ENCODE results near the gene RBM11. TPM values are rescaled to one million over a fixed set of nuclear protein-coding genes. Genes with fewer than 3 reads are reported as not detected.

The RBM11 gene
- total and polyA plus RNA-seq, 2 experiments from 2014 or later: 1.1 to 6.1 TPM

DNA sequence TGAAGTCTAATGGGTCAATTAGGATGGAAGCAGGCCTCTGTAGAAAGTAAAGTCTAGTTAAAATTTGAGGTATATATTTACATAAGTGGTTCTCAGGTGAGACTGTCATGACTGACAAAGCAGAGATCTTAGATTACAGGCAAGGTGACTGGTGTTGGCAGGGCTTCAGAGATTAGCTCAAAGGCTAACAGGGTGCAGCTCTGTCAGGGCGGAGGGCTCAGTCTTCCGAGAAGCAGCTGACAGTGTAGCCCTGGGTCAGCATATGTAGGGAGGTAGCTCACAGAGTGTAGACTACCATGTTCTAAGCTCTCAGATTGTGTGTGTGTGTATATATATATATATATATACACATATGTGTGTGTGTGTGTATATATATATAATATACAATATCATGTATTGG lies 54.7 kb downstream of the RBM11 start:
- Histone ChIP-seq H3K9me3 (ENCODE audit: low read depth) (no peaks in the 10 kb centered on the region), H3K4me3 (no peak overlapping the region), H4K20me1 (ENCODE audit: insufficient read depth, poor library complexity, severe bottlenecking) (no peaks in the 10 kb centered on the region), H3K79me2 (no peaks in the 10 kb centered on the region), H3K9me2 (replicated peaks; ENCODE audit: insufficient read depth) (no peaks in the 10 kb centered on the region), H3K27ac (peak overlapping the region; percentile 46), H3K36me3 (replicated peaks; ENCODE audit: insufficient read depth, low read depth) (no peaks in the 10 kb centered on the region), H3K4me1 (ENCODE audit: insufficient read depth) (no peaks in the 10 kb centered on the region), H3K27me3 (peaks cover 15% of the 10 kb centered on the region), H3K4me2 (no peak overlapping the region), H2AFZ (no peak overlapping the region)
- 83% methylated on average over 2 of the region's 2 CpGs for whole genome bisulfite sequencing (ENCODE audit: low lambda C conversion rate, missing lambda C conversion rate)
- peak; percentile 13 for DNase-seq (ENCODE audit: low spot score)
- no peak for TF ChIP-seq CTCF (IDR thresholded peaks at IDR 0.05; ENCODE audit: poor library complexity)
- no peak for TF ChIP-seq EZH2phosphoT487 (IDR thresholded peaks at IDR 0.05; ENCODE audit: low read depth, severe bottlenecking, unreplicated experiment)
- TF ChIP-seq EZH2 (IDR thresholded peaks at IDR 0.05; ENCODE audit: borderline replicate concordance): no peak

DNA sequence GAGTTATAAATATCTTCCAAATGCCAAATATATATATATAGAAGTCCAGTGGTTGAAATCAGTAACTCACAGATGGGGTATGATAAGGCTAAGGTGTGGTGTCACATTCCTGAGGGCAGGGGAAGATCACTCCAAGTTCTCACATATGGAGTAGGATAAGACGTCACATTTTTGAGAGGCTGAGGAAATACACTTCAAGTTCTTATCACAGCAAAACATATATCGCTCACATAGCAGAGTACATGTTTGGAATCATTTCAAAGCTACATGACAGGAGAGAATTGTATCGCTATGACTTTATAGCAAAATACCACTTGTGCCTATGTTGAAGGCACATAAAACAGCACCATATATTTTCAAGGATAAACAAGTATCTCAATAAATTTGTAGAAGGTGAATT lies 55.1 kb downstream of the RBM11 start:
- WGBS (ENCODE audit: low lambda C conversion rate, missing lambda C conversion rate): 77% methylated on average over 3 of the region's 3 CpGs

GRCh38 chr21:14271641-14272040 lies 55.7 kb downstream of the RBM11 start:
- Histone ChIP-seq H3K36me3 (replicated peaks; ENCODE audit: insufficient read depth, low read depth) (no peaks in the 10 kb centered on the region), H4K20me1 (ENCODE audit: insufficient read depth, poor library complexity, severe bottlenecking) (no peaks in the 10 kb centered on the region), H2AFZ (no peak overlapping the region), H3K9me2 (replicated peaks; ENCODE audit: insufficient read depth) (no peaks in the 10 kb centered on the region), H3K4me2 (no peak overlapping the region), H3K9me3 (ENCODE audit: low read depth) (no peaks in the 10 kb centered on the region), H3K27me3 (peaks cover 15% of the 10 kb centered on the region), H3K27ac (no peak overlapping the region), H3K79me2 (no peaks in the 10 kb centered on the region), H3K4me1 (ENCODE audit: insufficient read depth) (no peaks in the 10 kb centered on the region), H3K4me3 (no peak overlapping the region)
- no peak for DNase-seq (ENCODE audit: low spot score)
- TF ChIP-seq EZH2 (IDR thresholded peaks at IDR 0.05; ENCODE audit: borderline replicate concordance): no peak
- no peak for TF ChIP-seq EZH2phosphoT487 (IDR thresholded peaks at IDR 0.05; ENCODE audit: low read depth, severe bottlenecking, unreplicated experiment)
- no peak for TF ChIP-seq CTCF (IDR thresholded peaks at IDR 0.05; ENCODE audit: poor library complexity)
- WGBS (ENCODE audit: low lambda C conversion rate, missing lambda C conversion rate): 74% methylated on average over 6 of the region's 6 CpGs

More for the DNA sequence above, 55.1 kb downstream of the RBM11 start:
- Histone ChIP-seq H3K79me2 (no peaks in the 10 kb centered on the region), H3K4me1 (ENCODE audit: insufficient read depth) (no peaks in the 10 kb centered on the region), H3K27me3 (peaks cover 15% of the 10 kb centered on the region), H3K4me2 (no peak overlapping the region), H3K9me3 (ENCODE audit: low read depth) (no peaks in the 10 kb centered on the region), H2AFZ (no peak overlapping the region), H3K9me2 (replicated peaks; ENCODE audit: insufficient read depth) (no peaks in the 10 kb centered on the region), H3K27ac (peak overlapping the region; percentile 46), H3K36me3 (replicated peaks; ENCODE audit: insufficient read depth, low read depth) (no peaks in the 10 kb centered on the region), H3K4me3 (no peak overlapping the region), H4K20me1 (ENCODE audit: insufficient read depth, poor library complexity, severe bottlenecking) (no peaks in the 10 kb centered on the region)
- DNase-seq (ENCODE audit: low spot score): peak; percentile 28
- TF ChIP-seq EZH2phosphoT487 (IDR thresholded peaks at IDR 0.05; ENCODE audit: low read depth, severe bottlenecking, unreplicated experiment) (no peak), CTCF (IDR thresholded peaks at IDR 0.05; ENCODE audit: poor library complexity) (no peak), EZH2 (IDR thresholded peaks at IDR 0.05; ENCODE audit: borderline replicate concordance) (no peak)
